NOMO-1 (cell line): ENCODE data around the gene ZNF804B.
"Not testable (repeated sequence)": the region's sequence is repeated elsewhere in the genome, so short reads cannot be mapped to it uniquely, and the experiment has no call there.

Experiments
- DNase-seq, 2 experiments: peaks; one replicate each; lab custom pipeline; 2025; ENCODE audit not compliant: unreplicated experiment in 2 of 2; lab: John Stamatoyannopoulos, UW

The ZNF804B gene

DNA sequence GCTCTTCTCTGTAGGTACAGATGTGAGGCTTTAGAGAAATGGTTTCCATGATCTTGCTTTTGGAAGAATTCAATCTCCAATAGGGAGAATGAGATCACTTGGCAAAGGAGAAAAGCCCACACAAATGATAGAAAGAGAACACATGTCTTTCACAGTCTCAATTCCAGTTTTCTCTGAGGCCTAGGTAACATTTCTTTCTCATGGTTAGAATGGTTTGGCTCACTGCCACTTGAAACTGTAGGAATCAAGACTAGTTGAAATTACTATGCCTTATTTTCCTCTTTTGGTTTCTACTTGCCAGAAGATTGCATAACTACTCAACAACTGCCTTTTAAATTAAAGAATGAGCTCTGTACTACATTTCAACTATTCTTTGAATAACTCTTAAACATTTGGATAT lies 312.6 kb downstream of the ZNF804B start:
- DNase-seq = no peak

- DNase-seq = no peak
These were observed 314.3 kb downstream of the ZNF804B start for GRCh38 chr7:89073776-89074175.

- no peak for DNase-seq
These were observed 318.5 kb downstream of the ZNF804B start for GRCh38 chr7:89077992-89078391.

DNA sequence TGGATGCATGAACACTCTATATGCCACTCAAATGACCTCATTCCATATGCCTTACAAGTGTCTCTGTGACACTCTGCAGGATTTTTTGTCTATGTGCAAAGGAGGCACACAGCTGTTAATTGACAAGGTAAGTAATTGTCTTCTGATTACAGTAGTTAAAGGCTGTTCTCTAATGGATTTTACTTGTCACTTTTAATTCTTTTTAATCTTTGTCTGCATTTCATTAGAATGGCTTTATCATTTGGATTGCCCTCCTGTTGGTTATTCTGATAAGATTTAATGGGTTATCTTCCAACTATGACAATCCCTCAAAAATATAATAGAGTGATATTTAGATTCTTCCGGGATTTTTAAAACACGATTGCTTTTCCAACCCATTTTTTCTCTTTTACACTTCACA lies 326.1 kb downstream of the ZNF804B start:
- DNase-seq = no peak

DNA sequence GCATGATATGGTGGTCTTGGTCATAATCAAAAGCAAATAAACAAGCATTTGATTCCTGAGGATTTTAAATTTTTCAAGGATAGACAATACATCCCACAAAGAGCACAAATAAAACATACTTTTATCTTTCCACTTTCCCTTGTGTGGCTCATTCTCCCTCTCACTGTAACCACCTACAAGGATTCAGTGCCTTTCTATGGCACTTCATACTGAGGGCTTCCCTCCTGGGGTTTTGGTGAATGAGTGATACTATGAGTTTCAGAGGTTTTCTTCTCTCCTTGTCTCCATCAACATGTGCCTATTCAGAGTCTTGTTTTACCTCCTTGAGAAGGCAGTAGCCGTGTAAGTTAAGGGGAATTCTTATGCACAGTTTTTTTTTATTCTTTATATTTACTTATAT lies 332.1 kb downstream of the ZNF804B start:
- DNase-seq = no peak

DNA sequence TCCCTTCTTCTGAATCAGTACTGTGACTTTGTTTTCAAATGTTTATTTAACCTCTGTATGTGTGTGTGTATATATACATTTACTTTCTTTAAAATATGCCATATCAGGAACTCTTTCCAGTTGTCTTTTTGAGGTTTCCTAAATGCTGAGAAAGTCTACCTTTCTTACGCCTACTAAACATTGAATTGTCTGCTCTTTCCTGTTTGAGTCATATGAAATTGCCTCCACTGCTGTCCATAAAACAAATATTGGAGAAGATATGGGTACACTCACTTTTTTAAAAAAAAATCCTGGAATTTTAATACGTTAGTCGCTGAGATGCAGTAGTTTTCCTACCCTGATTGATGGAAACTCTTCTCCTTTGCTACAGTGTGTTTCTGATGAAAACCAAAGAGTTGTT lies 334.8 kb downstream of the ZNF804B start:
- DNase-seq = no peak

GRCh38 chr7:89103564-89103963 lies 344.1 kb downstream of the ZNF804B start:
- no peak for DNase-seq

DNA sequence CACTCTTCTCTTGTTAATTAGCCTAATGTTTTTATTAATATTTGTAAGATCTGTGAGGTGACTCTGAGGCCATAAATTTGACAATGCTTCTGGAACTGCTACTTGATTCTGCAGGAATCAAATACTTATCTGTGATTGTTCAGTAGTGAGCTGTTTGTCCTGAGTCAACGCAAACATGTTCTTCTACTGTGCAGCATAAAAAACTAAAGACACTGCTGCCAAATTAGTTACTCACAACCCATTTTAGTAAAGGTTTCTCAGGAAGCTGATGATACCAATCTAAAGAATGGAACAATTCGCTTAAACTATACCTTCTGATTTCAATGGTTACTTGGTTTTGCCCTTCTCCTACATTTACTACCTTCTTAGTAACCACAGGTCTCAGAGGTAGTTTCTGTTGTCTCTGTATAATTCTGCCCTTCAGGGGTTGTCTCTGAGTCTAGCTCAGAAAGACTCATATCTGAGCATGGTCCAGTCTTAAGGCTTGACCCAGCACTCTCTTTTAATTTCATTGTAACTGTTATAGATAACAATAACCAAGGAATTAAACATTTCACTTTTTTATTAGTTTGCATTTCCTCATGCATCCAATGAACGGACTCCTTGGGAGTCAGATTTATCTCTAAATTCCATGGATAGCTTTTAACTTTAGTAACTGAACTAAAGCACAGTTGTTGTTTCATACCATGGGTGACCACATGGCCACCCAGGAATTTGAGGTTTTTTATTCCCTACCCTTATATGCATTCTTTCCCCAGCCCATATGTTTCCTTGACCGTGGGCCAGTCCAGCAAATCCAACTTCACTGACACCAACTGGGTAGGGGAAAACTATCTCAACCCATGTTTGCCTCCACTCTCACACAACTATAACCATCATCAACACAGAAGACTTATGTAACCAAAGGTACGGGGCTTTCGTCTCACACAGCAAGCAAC lies 345.5 kb downstream of the ZNF804B start:
- no peak for DNase-seq

- no peak for DNase-seq
These were observed 364.4 kb downstream of the ZNF804B start for GRCh38 chr7:89123871-89124270.

- no peak for DNase-seq
These were observed 370.3 kb downstream of the ZNF804B start for GRCh38 chr7:89129600-89130375.

GRCh38 chr7:89133357-89133756 lies 373.9 kb downstream of the ZNF804B start:
- DNase-seq = no peak

DNA sequence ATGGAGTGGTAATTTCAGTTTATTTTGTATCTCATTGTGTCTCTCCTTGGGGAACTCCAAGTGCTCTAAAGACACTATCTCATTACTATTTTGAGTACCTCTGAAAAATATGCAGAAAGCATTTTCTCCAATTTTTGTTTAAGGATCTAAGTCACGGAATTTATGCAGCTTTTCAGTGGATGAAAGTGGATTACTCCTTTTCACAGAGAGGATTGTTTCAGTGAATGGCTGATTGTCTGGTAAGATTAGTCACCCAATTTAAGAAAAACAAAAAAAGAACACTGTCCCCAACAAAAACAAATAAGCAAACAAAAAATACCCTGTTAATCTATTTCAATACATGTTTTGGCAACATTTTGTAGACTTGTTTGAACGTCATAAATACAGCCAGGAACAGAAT lies 374.3 kb downstream of the ZNF804B start:
- DNase-seq = no peak

DNA sequence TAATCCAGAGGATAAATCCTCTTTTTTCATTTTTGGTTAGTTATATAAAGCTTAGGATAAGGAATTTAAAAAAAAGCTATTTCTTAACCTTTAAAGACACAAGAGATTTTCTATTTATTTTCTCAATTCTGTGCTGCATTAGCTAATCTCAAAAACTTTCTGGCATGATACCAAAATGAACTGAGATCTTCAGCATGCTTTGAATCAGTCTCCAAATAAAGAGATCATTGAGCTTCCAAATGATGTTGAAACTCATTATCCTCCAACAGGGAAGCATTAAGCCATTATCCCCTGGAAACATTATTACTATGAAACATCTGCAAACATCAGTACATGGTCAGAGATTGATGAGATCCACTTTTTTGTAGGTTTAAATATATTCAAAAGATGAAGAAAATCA lies 386.3 kb downstream of the ZNF804B start:
- no peak for DNase-seq

GRCh38 chr7:89160107-89160506 lies 400.6 kb downstream of the ZNF804B start:
- no peak for DNase-seq

GRCh38 chr7:89165421-89165820 lies 405.9 kb downstream of the ZNF804B start:
- DNase-seq = no peak

DNA sequence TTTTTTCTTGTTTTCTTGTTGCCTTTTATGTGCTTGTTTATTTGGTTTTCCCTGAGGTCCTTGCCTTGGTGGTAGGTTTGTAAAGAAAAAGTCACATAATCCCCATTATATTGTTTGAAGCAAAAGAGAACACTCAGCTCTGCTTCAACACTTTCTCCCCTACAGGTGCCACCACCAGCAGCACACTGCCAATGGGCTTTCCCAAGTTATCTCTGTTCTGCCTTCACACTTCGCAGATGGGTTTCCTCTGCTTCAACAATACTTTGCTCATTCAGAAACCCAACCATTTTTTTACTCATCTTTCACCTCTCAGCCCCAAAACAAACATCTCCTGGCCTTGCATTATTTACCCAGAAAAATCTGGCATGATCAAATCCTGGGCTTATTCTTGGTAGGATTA lies 411.1 kb downstream of the ZNF804B start:
- DNase-seq = no peak

- no peak for DNase-seq
These were observed 422.6 kb downstream of the ZNF804B start for GRCh38 chr7:89182116-89182515.

DNA sequence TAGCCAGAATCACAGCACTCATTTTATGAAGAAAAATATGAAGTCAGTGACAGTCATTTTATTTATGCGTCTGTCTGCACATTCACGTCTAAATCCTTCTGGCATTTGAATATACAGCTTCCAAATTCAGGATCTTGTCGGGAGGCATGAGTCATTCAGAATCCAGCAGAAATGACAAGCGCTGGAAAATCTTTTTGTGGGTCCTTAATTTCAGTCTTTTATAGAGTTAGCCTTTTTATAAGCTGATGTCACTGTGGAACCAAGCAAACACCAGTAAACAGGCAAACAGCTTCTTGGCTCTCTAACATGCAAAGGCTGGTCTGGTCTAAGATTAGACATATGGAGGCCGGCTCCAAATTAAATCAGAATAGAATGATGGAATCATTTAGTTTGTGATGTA lies 424.2 kb downstream of the ZNF804B start:
- DNase-seq = no peak

- DNase-seq = peak in 1 of 2 experiments; percentile 11
These were observed 441.3 kb downstream of the ZNF804B start for GRCh38 chr7:89200758-89201157.

DNA sequence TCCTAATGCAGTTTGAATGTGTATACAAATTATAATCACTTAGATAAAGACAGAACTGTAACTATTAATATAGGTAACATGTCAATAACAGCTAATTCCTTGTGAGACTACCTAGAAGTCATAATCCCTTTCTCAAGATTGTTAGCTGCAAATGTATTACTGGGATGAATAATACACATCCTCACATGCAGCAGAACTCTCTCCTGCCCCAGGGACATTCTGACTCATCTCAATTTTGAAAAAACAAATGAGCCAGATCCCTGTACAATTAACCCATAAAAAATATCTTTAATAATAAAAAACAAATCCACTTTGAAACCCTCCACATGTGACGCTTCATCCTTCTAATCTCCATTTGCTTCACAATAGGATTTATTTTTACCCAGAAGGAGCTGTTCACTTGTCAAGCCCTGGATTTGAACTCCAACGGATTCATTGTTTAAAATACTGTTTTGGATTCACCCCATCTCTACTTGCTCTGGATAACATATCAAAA lies 464.4 kb downstream of the ZNF804B start:
- no peak for DNase-seq

GRCh38 chr7:89228688-89229171 lies 469.2 kb downstream of the ZNF804B start:
- DNase-seq = not testable (repeated sequence)
